GM12801 (cell line): Measurements from ENCODE around the gene SRD5A1.

ENCODE experiments used
- TF ChIP-seq, protein P1 (sequence below): IDR thresholded peaks from one replicate; pipeline ENCODE4 v1.5.1; 2011; ENCODE audit warnings: control low read depth; ENCODE audit not compliant: insufficient read length; ENCODE audit errors: extremely low read depth

The SRD5A1 gene

DNA sequence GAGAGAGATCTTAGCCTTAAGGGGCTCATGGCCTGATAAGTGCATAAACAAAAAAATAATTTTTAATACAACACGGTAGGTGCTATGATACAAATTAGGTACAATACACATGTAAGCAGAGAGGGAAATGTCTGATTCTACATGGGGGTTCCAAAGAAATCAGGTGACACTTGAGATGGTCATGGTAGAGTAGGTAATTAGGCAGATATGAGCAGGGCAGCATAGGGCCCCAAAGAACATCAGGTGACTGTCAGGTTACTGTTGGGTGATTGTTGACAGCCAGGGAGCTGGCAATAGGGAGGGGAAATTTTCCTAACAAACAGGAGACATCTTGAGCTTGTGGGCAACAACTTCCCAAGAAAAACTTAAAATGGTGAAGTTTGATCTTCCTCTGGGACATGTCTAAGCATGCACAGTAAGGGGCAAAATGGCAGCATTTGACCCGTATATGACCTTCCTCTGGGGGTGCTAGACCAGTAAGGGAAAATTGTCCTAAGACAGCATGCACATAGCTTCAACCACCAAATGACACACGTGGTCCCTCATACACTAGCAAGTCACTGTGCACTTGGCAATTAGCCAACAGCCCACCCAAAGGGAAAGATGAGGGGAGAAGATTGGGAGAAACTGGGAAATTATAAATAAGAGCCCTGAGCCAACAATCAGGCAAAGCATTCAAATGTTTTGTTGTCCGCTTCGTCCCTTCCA lies 42.7 kb downstream of the SRD5A1 start:
- TF ChIP-seq, protein P1, sequence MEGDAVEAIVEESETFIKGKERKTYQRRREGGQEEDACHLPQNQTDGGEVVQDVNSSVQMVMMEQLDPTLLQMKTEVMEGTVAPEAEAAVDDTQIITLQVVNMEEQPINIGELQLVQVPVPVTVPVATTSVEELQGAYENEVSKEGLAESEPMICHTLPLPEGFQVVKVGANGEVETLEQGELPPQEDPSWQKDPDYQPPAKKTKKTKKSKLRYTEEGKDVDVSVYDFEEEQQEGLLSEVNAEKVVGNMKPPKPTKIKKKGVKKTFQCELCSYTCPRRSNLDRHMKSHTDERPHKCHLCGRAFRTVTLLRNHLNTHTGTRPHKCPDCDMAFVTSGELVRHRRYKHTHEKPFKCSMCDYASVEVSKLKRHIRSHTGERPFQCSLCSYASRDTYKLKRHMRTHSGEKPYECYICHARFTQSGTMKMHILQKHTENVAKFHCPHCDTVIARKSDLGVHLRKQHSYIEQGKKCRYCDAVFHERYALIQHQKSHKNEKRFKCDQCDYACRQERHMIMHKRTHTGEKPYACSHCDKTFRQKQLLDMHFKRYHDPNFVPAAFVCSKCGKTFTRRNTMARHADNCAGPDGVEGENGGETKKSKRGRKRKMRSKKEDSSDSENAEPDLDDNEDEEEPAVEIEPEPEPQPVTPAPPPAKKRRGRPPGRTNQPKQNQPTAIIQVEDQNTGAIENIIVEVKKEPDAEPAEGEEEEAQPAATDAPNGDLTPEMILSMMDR, result no peak

GRCh38 chr5:6676702-6677101 lies 43.5 kb downstream of the SRD5A1 start:
- TF ChIP-seq, protein P1, result no peak

- TF ChIP-seq, protein P1, result no peak
Observed at GRCh38 chr5:6678385-6678784, 45.1 kb downstream of the SRD5A1 start.

DNA sequence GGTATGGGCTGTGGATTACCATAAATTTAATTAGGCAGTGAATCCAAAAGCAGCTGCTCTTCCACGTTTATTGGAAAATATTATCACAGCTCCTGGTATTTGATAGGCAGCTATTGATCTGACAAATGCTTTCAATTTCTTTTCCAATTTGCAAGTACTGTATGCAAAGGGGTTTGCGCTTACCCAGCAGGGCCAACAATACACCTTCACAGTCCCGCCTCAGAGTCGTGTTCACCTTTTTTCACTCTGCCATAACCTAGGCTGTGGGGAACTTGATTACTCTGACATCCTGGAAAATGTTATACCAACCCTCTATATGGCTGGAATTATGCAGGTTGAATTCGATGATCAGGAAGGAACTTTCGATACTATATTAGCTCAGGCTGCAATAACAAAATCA lies 47.7 kb downstream of the SRD5A1 start:
- TF ChIP-seq, protein P1, result no peak

- TF ChIP-seq, protein P1, result no peak
Observed at GRCh38 chr5:6681682-6682081, 48.4 kb downstream of the SRD5A1 start.

DNA sequence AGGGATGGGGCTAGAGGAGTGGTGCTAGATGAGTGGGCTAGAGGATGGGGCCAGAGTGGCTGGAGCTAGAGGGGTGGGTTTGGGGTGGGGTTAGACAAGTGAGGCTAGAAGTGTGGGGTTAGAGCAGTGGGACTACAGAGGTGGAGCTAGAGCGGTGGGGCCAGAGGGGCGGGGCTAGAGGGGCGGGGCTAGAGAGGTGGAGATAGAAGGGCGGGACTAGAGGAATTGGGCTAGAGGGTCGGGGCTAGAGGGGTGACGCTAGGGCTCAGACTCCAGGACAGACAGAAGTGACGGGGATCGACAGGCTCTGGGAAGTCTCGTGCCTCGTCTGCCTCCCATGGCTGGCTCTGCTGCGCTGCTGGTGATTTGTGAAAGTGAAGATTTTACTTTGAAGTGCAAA lies 49.0 kb downstream of the SRD5A1 start:
- TF ChIP-seq, protein P1, result no peak

DNA sequence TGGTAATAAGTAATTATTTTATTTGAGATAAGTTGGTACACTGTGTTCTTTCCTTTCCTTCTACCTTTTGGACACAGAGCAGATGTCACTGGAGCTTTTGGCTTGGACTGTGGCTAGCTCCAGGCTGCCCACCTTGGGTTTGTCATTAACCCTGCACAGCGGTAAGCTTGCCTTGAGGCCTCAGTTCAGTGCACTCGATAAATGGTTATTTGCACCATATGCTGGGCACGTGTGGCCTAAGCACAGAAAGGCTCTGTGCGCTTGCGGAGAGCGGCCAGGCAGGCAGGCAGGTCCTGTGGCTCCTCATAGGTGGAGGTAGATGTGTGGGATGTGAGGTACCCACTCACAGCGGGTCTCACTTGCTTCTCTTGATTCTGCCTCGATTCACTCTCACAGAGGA lies 50.0 kb downstream of the SRD5A1 start:
- TF ChIP-seq, protein P1, result no peak
